Measurements from ENCODE around the gene CSF3.

CSF3 gene

GRCh38 chr17:39980351-39981206 is 34.7 kb upstream of the CSF3 start, which contains the start of gene PSMD3:
Gene PSMD3, plus strand, starts transcription at chr17:39980807. Its CDS starts 164 bp downstream, at chr17:39980971.
- no peaks in the 10 kb centered on the region for H3K27me3 ChIP-seq (ENCODE audit: insufficient read depth, low read length)
- no peaks in the 10 kb centered on the region for H3K9me3 ChIP-seq (ENCODE audit: low read length)
- H3K4me3 ChIP-seq (ENCODE audit: low read depth, low read length, poor library complexity, severe bottlenecking) = peak within 1 kb of the TSS; percentile 94
- peaks cover 43% of the 10 kb centered on the region for H3K36me3 ChIP-seq (ENCODE audit: insufficient read depth, low read length)
- 0 out of 2 replicates have a peak, but pooled peaks cover 4% of the 10 kb centered on the region for H4K20me1 ChIP-seq (ENCODE audit: insufficient read depth, low read length)
- peak within 1 kb of the TSS; percentile 18; the same call in 1 of the 2 replicates for H2AFZ ChIP-seq (ENCODE audit: low read length)
- TF ChIP-seq CTCF (IDR thresholded peaks at IDR 0.05; ENCODE audit: low read length) (peak; percentile 75), EZH2 (IDR thresholded peaks at IDR 0.05; ENCODE audit: borderline replicate concordance, low read length) (no peak)
- H3F3A ChIP-seq (ENCODE audit: insufficient read depth, low read length) = no peaks in the 10 kb centered on the region
- no peaks in the 10 kb centered on the region for H3K9me2 ChIP-seq (ENCODE audit: low read depth, low read length)
- peak within 1 kb of the TSS; percentile 93 for H3K9ac ChIP-seq (ENCODE audit: low read length)
- peak within 1 kb of the TSS; percentile 28 for H3K27ac ChIP-seq (ENCODE audit: low read depth, low read length, poor library complexity, severe bottlenecking)
- H3K4me1 ChIP-seq (ENCODE audit: insufficient read depth, low read length, severe bottlenecking) = peaks cover 25% of the 10 kb centered on the region
- peak within 1 kb of the TSS; percentile 95 for H3K4me2 ChIP-seq (ENCODE audit: low read length)
- H3K79me2 ChIP-seq (ENCODE audit: insufficient read depth, low read length) = peaks cover 27% of the 10 kb centered on the region

- H3K9me3 ChIP-seq (ENCODE audit: low read length) = no peaks in the 10 kb centered on the region
- H2AFZ ChIP-seq (ENCODE audit: low read length) = no peak overlapping the region
- H3K27me3 ChIP-seq (ENCODE audit: insufficient read depth, low read length) = no peaks in the 10 kb centered on the region
- 0 out of 2 replicates have a peak, but pooled peaks cover 4% of the 10 kb centered on the region for H4K20me1 ChIP-seq (ENCODE audit: insufficient read depth, low read length)
- peak overlapping the region; percentile 28 for H3K27ac ChIP-seq (ENCODE audit: low read depth, low read length, poor library complexity, severe bottlenecking)
- no peaks in the 10 kb centered on the region for H3K9me2 ChIP-seq (ENCODE audit: low read depth, low read length)
- H3K4me1 ChIP-seq (ENCODE audit: insufficient read depth, low read length, severe bottlenecking) = peaks cover 25% of the 10 kb centered on the region
- H3K4me3 ChIP-seq (ENCODE audit: low read depth, low read length, poor library complexity, severe bottlenecking) = peak overlapping the region; percentile 94
- peaks cover 50% of the 10 kb centered on the region for H3K36me3 ChIP-seq (ENCODE audit: insufficient read depth, low read length)
- TF ChIP-seq CTCF (IDR thresholded peaks at IDR 0.05; ENCODE audit: low read length) (peak; percentile 6; the same call in 1 of the 2 replicates), EZH2 (IDR thresholded peaks at IDR 0.05; ENCODE audit: borderline replicate concordance, low read length) (no peak)
- H3K4me2 ChIP-seq (ENCODE audit: low read length) = peak overlapping the region; percentile 94
- H3K79me2 ChIP-seq (ENCODE audit: insufficient read depth, low read length) = peaks cover 27% of the 10 kb centered on the region
- peak overlapping the region; percentile 93 for H3K9ac ChIP-seq (ENCODE audit: low read length)
- H3F3A ChIP-seq (ENCODE audit: insufficient read depth, low read length) = no peaks in the 10 kb centered on the region
These were observed 34.0 kb upstream of the CSF3 start for GRCh38 chr17:39981207-39981741.

- H3K9me3 ChIP-seq (ENCODE audit: low read length) = no peaks in the 10 kb centered on the region
- H3F3A ChIP-seq (ENCODE audit: insufficient read depth, low read length) = no peaks in the 10 kb centered on the region
- no peak overlapping the region for H3K27ac ChIP-seq (ENCODE audit: low read depth, low read length, poor library complexity, severe bottlenecking)
- peaks cover 27% of the 10 kb centered on the region for H3K79me2 ChIP-seq (ENCODE audit: insufficient read depth, low read length)
- H3K36me3 ChIP-seq (ENCODE audit: insufficient read depth, low read length) = peaks cover 56% of the 10 kb centered on the region
- H4K20me1 ChIP-seq (ENCODE audit: insufficient read depth, low read length) = 0 out of 2 replicates have a peak, but pooled peaks cover 4% of the 10 kb centered on the region
- peak overlapping the region; percentile 93 for H3K9ac ChIP-seq (ENCODE audit: low read length)
- H3K4me1 ChIP-seq (ENCODE audit: insufficient read depth, low read length, severe bottlenecking) = peaks cover 25% of the 10 kb centered on the region
- H2AFZ ChIP-seq (ENCODE audit: low read length) = no peak overlapping the region
- peak overlapping the region; percentile 94 for H3K4me2 ChIP-seq (ENCODE audit: low read length)
- H3K4me3 ChIP-seq (ENCODE audit: low read depth, low read length, poor library complexity, severe bottlenecking) = peak overlapping the region; percentile 94
- no peaks in the 10 kb centered on the region for H3K27me3 ChIP-seq (ENCODE audit: insufficient read depth, low read length)
- TF ChIP-seq CTCF (IDR thresholded peaks at IDR 0.05; ENCODE audit: low read length) = no peak
- no peak for TF ChIP-seq EZH2 (IDR thresholded peaks at IDR 0.05; ENCODE audit: borderline replicate concordance, low read length)
- no peaks in the 10 kb centered on the region for H3K9me2 ChIP-seq (ENCODE audit: low read depth, low read length)
These were observed 33.4 kb upstream of the CSF3 start for GRCh38 chr17:39981766-39982375.

Data from OCI-LY1 (cell line).